Thyroid gland (tissue), 4 donors: ENCODE results near the gene PAWR.

Experiments used
- CTCF ChIP-seq, 6 experiments: fragments of 200-600 bp in 3 of 6; fragments of 450-650 bp in 3 of 6; sonication (generic) in 3 of 6; IDR thresholded peaks; one replicate each; pipeline ENCODE4 v1.5.1; 2016 to 2019; ENCODE audit warnings: antibody characterized with exemption in 6 of 6, mild to moderate bottlenecking in 2 of 6, inconsistent platforms in 1 of 6, moderate library complexity in 1 of 6
- POLR2A ChIP-seq, 2 donors: fragments of 450-650 bp; IDR thresholded peaks; one replicate each; pipeline ENCODE4 v1.6.1; 2017; ENCODE audit warnings: antibody characterized with exemption in 2 of 2, mild to moderate bottlenecking in 2 of 2, moderate library complexity in 1 of 2

- no peak for TF ChIP-seq CTCF (IDR thresholded peaks at IDR 0.05)
- no peak for TF ChIP-seq POLR2A (IDR thresholded peaks at IDR 0.05)
Observed at GRCh38 chr12:79686171-79686570, 4.6 kb downstream of the PAWR start.
